ENCODE data around the gene LMTK3.

DNA sequence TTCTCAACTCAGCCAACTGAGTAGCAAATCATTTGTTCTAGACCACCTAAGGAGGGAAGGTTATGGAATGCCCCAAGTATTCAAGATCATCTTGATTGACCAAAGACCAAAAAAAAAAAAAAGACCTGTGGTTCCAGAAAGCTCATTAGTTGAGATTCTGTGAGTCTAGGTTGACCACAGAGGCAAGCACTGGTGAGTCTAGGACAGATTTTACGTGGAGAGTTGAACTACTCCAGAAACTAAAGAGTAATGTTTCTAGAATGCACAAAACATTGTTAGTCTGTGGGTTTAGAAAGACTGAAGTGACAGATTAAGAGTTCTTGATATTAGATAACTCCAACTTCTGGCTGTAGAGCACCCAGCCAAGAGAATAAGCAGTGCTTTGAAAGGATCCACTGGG, 46.4 kb downstream of the LMTK3 start:
- TF ChIP-seq U2AF2 (IDR thresholded peaks at IDR 0.05; ENCODE audit: low read depth, low read length) (no peak), HIVEP1 (CRISPR knock-in tag; IDR thresholded peaks at IDR 0.05) (no peak), ZKSCAN1 (IDR thresholded peaks at IDR 0.05; ENCODE audit: low read length) (no peak), ZNF605 (CRISPR knock-in tag; IDR thresholded peaks at IDR 0.05) (no peak), ZNF737 (CRISPR knock-in tag; IDR thresholded peaks at IDR 0.05; ENCODE audit: borderline replicate concordance) (no peak), MYC (CRISPR knock-in tag; IDR thresholded peaks at IDR 0.05; ENCODE audit: borderline replicate concordance) (no peak), CHD2 (IDR thresholded peaks at IDR 0.05; ENCODE audit: low read depth, low read length) (no peak), YY1 (IDR thresholded peaks at IDR 0.05; ENCODE audit: insufficient read depth, insufficient replicate concordance, low read depth, low read length) (no peak), ZNF644 (CRISPR knock-in tag; IDR thresholded peaks at IDR 0.05; ENCODE audit: low read depth) (no peak), EZH2 (conservative IDR thresholded peaks at IDR 0.05; ENCODE audit: low read depth, low read length) (no peak), ATF3 (CRISPR knock-in tag; IDR thresholded peaks at IDR 0.05) (no peak)
- TF ChIP-seq, protein P1, sequence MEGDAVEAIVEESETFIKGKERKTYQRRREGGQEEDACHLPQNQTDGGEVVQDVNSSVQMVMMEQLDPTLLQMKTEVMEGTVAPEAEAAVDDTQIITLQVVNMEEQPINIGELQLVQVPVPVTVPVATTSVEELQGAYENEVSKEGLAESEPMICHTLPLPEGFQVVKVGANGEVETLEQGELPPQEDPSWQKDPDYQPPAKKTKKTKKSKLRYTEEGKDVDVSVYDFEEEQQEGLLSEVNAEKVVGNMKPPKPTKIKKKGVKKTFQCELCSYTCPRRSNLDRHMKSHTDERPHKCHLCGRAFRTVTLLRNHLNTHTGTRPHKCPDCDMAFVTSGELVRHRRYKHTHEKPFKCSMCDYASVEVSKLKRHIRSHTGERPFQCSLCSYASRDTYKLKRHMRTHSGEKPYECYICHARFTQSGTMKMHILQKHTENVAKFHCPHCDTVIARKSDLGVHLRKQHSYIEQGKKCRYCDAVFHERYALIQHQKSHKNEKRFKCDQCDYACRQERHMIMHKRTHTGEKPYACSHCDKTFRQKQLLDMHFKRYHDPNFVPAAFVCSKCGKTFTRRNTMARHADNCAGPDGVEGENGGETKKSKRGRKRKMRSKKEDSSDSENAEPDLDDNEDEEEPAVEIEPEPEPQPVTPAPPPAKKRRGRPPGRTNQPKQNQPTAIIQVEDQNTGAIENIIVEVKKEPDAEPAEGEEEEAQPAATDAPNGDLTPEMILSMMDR (CRISPR knock-in tag; IDR thresholded peaks at IDR 0.05): no peak
- TF ChIP-seq, protein P2, sequence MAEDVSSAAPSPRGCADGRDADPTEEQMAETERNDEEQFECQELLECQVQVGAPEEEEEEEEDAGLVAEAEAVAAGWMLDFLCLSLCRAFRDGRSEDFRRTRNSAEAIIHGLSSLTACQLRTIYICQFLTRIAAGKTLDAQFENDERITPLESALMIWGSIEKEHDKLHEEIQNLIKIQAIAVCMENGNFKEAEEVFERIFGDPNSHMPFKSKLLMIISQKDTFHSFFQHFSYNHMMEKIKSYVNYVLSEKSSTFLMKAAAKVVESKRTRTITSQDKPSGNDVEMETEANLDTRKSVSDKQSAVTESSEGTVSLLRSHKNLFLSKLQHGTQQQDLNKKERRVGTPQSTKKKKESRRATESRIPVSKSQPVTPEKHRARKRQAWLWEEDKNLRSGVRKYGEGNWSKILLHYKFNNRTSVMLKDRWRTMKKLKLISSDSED (CRISPR knock-in tag; IDR thresholded peaks at IDR 0.05): no peak

Data from HepG2 (cell line).